GM13977 (cell line): ENCODE results near the gene LRP6.

Experiments used
- DNase-seq: peaks from one replicate; pipeline ENCODE4 v3.0.0; 2012; ENCODE audit warnings: low spot score
- CTCF ChIP-seq: IDR thresholded peaks from 2 replicates; pipeline ENCODE4 v1.5.1; 2012; ENCODE audit warnings: mild to moderate bottlenecking, control low read depth; ENCODE audit not compliant: insufficient read depth; ENCODE audit errors: extremely low read depth, missing control alignments
- in situ Hi-C: fragments of 300-500 bp; cut with MboI; formaldehyde crosslinking; loops from one replicate; pipeline ENCODE4 v1.12.0; 2022; ENCODE audit warnings: low sequenced_read_pairs, low pct_unique_long_range_greater_than_20kb, mixed read lengths, inconsistent platforms; ENCODE audit not compliant: unreplicated experiment

The LRP6 gene

GRCh38 chr12:12070674-12071656, 195.9 kb downstream of the LRP6 start, which contains the start of gene BCL2L14:
Gene BCL2L14 (plus strand): TSS chr12:12070939. CDS start chr12:12079306, 8,367 bp downstream.
- peak; percentile 69 for DNase-seq
- no peak for TF ChIP-seq CTCF
- in situ Hi-C loops: loop anchor here (25.0 kb wide), 1 partner anchor 266 kb away; no protein-coding TSS in a partner anchor

GRCh38 chr12:12069821-12070548, 196.9 kb downstream of the LRP6 start:
- no peak for TF ChIP-seq CTCF
- DNase-seq: no peak
- in situ Hi-C loops: loop anchor here (25.0 kb wide), 1 partner anchor 267 kb away; no protein-coding TSS in a partner anchor

GRCh38 chr12:12068751-12069150, 198.1 kb downstream of the LRP6 start:
- DNase-seq: no peak
- in situ Hi-C loops: loop anchor here (25.0 kb wide), 1 partner anchor 269 kb away; no protein-coding TSS in a partner anchor
- no peak for TF ChIP-seq CTCF
